Endodermal cell (in vitro differentiated cells): ENCODE measurements around the gene CELA3B. TPM values are rescaled to one million over a fixed set of nuclear protein-coding genes. Genes with fewer than 3 reads are reported as not detected.
"Not testable (repeated sequence)": the region's sequence is repeated elsewhere in the genome, so short reads cannot be mapped to it uniquely, and the experiment has no call there.

ENCODE experiments used
- DNase-seq: peaks from one replicate; pipeline ENCODE4 v3.0.0-alpha.2; 2017
- H3K27ac ChIP-seq: 2 replicates; pipeline ENCODE4 v1.5.1; 2013; ENCODE audit warnings: mild to moderate bottlenecking, low read depth, low read length, moderate library complexity
- H3K27me3 ChIP-seq: 2 replicates; pipeline ENCODE4 v1.6.1; 2013; ENCODE audit warnings: mild to moderate bottlenecking, low read length, moderate library complexity; ENCODE audit not compliant: insufficient read depth, control insufficient read depth, poor library complexity, severe bottlenecking
- H3K36me3 ChIP-seq: 2 replicates; pipeline ENCODE4 v1.7.0; 2013; ENCODE audit warnings: mild to moderate bottlenecking, low read length, moderate library complexity; ENCODE audit not compliant: control insufficient read depth, insufficient read depth
- H3K4me1 ChIP-seq: one replicate; pipeline ENCODE4 v1.7.0; 2013; ENCODE audit warnings: low read length; ENCODE audit not compliant: control insufficient read depth, insufficient read depth
- H3K4me3 ChIP-seq: 2 replicates; pipeline ENCODE4 v1.5.1; 2013; ENCODE audit warnings: mild to moderate bottlenecking, low read length, moderate library complexity
- H3K9ac ChIP-seq: 2 replicates; pipeline ENCODE4 v1.6.1; 2013; ENCODE audit warnings: mild to moderate bottlenecking, low read length, moderate library complexity; ENCODE audit not compliant: poor library complexity, severe bottlenecking; ENCODE audit errors: extremely low read depth
- H3K9me3 ChIP-seq: 2 replicates; pipeline ENCODE4 v1.6.1; 2013; ENCODE audit warnings: mild to moderate bottlenecking, low read length, moderate library complexity; ENCODE audit not compliant: control insufficient read depth
- H3K27ac Mint-ChIP-seq: 2 replicates; pipeline ENCODE4 v1.8.0; 2020; ENCODE audit warnings: mixed read lengths
- H3K27me3 Mint-ChIP-seq: 2 replicates; pipeline ENCODE4 v1.8.0; 2021; ENCODE audit warnings: mild to moderate bottlenecking, mixed read lengths; ENCODE audit not compliant: insufficient read depth
- H3K36me3 Mint-ChIP-seq: 2 replicates; pipeline ENCODE4 v1.8.0; 2020; ENCODE audit warnings: low read depth, mixed read lengths
- H3K4me1 Mint-ChIP-seq: 2 replicates; pipeline ENCODE4 v1.8.0; 2020; ENCODE audit warnings: mixed read lengths
- H3K4me3 Mint-ChIP-seq: 2 replicates; pipeline ENCODE4 v1.8.0; 2020; ENCODE audit warnings: mild to moderate bottlenecking, moderate library complexity, mixed read lengths
- H3K9me3 Mint-ChIP-seq: 2 replicates; pipeline ENCODE4 v1.8.0; 2020; ENCODE audit warnings: mild to moderate bottlenecking, mixed read lengths
- WGBS, 2 experiments: methylation state at CpG; one replicate each; pipeline versions ENCODE4 v1.1.5 to v1.1.7; 2013; ENCODE audit warnings: missing lambda C conversion rate in 2 of 2, mixed read lengths in 1 of 2; ENCODE audit not compliant: insufficient coverage in 1 of 2, insufficient read length in 1 of 2; 5-methylcytosine and 5-hydroxymethylcytosine counted together
- total RNA-seq, 2 donors: library from RNA; stranded (reverse); fragmentation: NEBNext Ultra II Directional in 1 of 2; extraction: Animal tissue kit (Norgen Biotek cat#: 25700) in 1 of 2; gene quantifications; 2 replicates in 1 of 2; 3 replicates in 1 of 2; pipeline ENCODE4 v1.2.1, GENCODE V29; 2021
- TF ChIP-seq, protein P1 (sequence below): fragments of 200-600 bp; sonication (generic); conservative IDR thresholded peaks from 2 replicates; pipeline ENCODE4 v1.5.0; 2021; ENCODE audit warnings: antibody characterized with exemption, mild to moderate bottlenecking

CELA3B gene
- total RNA-seq, 2 donors from 2014 or later, result not detected

DNA sequence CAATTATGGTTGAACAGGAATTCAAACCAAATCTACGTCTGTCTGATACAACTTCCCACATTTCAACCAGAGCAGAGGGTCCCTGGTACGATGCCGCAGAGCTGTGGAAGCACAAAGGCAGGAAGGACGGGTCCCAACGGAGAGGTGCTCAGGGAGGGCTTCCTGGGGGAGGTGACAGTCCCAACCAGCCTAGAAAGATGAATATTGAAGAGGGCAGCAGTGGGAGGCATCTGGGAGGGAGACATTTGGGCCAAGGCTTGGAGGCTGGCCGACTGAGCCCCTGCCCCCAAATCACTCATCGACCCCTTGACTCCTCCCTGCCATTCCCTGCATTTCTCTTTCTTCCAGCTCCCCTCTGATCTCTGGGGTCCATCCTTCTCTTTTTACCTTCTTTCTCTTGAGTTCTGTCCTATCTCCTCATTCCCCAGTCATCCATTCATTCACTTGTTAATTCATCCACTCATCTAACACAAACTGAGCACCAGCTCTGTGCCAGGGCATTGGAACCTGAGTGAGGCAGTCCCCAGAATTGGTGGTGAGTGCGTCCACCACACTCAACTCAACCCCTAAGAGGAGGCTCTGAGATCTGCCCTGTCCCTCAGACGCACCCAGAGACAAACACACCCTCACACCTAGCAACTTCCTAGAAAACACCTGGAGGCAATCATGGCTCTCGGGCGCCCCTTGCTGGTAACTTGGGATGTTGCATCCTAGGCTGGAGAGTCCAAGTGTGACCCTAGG lies 13.2 kb upstream of the CELA3B start:
- TF ChIP-seq, protein P1, sequence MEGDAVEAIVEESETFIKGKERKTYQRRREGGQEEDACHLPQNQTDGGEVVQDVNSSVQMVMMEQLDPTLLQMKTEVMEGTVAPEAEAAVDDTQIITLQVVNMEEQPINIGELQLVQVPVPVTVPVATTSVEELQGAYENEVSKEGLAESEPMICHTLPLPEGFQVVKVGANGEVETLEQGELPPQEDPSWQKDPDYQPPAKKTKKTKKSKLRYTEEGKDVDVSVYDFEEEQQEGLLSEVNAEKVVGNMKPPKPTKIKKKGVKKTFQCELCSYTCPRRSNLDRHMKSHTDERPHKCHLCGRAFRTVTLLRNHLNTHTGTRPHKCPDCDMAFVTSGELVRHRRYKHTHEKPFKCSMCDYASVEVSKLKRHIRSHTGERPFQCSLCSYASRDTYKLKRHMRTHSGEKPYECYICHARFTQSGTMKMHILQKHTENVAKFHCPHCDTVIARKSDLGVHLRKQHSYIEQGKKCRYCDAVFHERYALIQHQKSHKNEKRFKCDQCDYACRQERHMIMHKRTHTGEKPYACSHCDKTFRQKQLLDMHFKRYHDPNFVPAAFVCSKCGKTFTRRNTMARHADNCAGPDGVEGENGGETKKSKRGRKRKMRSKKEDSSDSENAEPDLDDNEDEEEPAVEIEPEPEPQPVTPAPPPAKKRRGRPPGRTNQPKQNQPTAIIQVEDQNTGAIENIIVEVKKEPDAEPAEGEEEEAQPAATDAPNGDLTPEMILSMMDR, result peak; percentile 96
- Histone ChIP-seq H3K9ac (no peak overlapping the region), H3K36me3 (no peaks in the 10 kb centered on the region), H3K4me3 (no peak overlapping the region), H3K9me3 (no peaks in the 10 kb centered on the region), H3K27me3 (no peaks in the 10 kb centered on the region), H3K27ac (no peak overlapping the region), H3K4me1 (no peaks in the 10 kb centered on the region)
- 25 to 48% methylated on average over 4 to 11 of the region's 11 CpGs for WGBS, 2 experiments
- Mint-ChIP-seq H3K27ac (peak overlapping the region; percentile 67), H3K27me3 (no peaks in the 10 kb centered on the region), H3K4me1 (peaks cover 8% of the 10 kb centered on the region), H3K36me3 (no peaks in the 10 kb centered on the region), H3K9me3 (no peaks in the 10 kb centered on the region), H3K4me3 (no peak overlapping the region)
- DNase-seq, result peak; percentile 98

DNA sequence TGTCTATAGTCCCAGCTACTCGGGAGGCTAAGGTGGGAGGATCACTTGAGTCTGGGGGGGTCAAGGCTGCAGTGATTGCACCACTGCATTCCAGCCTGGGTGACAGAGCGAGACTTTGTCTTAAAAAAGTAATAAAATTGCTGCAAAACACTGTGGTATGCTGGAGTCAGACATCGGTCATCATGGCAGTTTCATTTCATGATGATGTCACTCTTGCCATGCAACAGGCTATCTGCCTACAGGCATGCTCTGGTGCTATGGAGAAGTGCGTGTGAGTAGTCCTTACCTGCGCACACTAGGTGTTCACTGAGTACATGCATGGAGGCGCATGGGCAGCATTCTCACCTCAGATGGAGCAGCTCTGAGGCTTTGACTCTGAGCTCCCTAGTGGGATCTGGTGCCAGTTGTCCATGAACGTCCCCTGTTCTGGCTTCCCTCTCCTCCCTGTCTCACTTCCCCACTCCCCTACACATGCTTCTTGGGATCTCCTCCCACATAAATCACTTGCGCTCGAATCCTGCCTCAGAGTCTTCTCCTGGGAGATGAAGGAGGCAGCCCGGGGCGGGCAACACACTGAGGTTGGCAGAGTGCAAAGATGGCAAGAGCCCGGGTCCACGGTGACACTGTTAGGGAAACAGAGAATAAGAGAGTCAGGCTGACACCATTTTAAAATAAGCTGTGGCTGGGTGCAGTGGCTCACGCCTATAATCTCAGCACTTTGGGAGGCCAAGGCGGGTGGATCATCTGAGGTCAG lies 10.4 kb upstream of the CELA3B start:
- Histone ChIP-seq H3K27me3 (no peaks in the 10 kb centered on the region), H3K9ac (no peak overlapping the region), H3K9me3 (no peaks in the 10 kb centered on the region), H3K27ac (no peak overlapping the region), H3K36me3 (no peaks in the 10 kb centered on the region), H3K4me3 (no peak overlapping the region), H3K4me1 (no peaks in the 10 kb centered on the region)
- DNase-seq, result no peak
- Mint-ChIP-seq H3K27me3 (no peaks in the 10 kb centered on the region), H3K36me3 (no peaks in the 10 kb centered on the region), H3K4me1 (peaks cover 16% of the 10 kb centered on the region), H3K27ac (no peak overlapping the region), H3K4me3 (no peak overlapping the region), H3K9me3 (no peaks in the 10 kb centered on the region)
- WGBS, 2 experiments, result 94 to 95% methylated on average over 15 of the region's 15 CpGs
- TF ChIP-seq, protein P1, result no peak

DNA sequence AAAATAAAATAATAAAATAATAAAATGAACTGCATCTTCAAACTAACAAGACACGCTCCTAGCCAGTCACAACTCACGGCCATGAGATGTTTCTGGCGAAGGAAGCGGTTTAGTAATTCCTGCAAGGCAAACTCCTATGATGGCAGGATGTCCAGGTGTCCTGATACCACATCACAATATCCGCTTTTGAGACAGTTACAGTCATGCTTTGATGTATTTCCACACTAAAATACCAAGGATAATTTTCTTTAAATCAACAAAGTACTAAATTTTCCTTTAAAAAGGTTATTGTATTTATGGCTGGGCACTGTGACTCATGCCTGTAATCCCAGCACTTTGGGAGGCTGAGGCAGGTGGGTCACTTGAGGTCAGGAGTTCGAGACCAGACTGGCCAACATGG lies 9.6 kb upstream of the CELA3B start:
- H3K4me3 ChIP-seq, H3K27me3 Mint-ChIP-seq, H3K36me3 Mint-ChIP-seq, H3K9me3 ChIP-seq, H3K4me1 ChIP-seq, H3K9ac ChIP-seq, H3K27ac ChIP-seq, H3K4me3 Mint-ChIP-seq, H3K27ac Mint-ChIP-seq, DNase-seq, H3K27me3 ChIP-seq, H3K36me3 ChIP-seq, H3K9me3 Mint-ChIP-seq: not testable (repeated sequence)
- peaks cover 16% of the 10 kb centered on the region for H3K4me1 Mint-ChIP-seq
- WGBS, 2 experiments, result 96 to 100% methylated on average over 4 to 5 of the region's 6 CpGs

DNA sequence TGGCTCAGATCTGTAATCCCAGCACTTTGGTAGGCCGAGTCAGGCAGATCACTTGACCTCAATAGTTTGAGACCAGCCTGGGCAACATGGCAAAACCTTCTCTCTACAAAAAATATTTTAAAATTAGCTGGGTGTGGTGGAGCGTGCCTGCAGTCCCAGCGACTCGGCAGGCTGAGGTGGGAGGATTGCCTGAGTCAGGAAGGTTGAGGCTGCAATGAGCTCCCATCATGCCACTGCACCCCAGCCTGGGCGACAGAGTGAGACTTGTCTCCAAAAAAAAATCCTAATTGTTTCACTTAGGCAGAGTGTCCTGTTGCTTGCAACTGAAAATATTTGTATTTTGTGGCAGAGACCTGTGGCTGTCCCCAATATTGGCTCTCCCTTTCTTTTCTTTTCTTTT lies 7.8 kb upstream of the CELA3B start:
- H3K4me3 ChIP-seq, H3K27ac ChIP-seq, H3K9ac ChIP-seq, H3K27me3 ChIP-seq, H3K9me3 Mint-ChIP-seq, DNase-seq, H3K9me3 ChIP-seq, H3K36me3 Mint-ChIP-seq, H3K4me3 Mint-ChIP-seq, H3K27me3 Mint-ChIP-seq, H3K36me3 ChIP-seq, H3K4me1 ChIP-seq: not testable (repeated sequence)
- peaks cover 25% of the 10 kb centered on the region for H3K4me1 Mint-ChIP-seq
- peak overlapping the region; percentile 56 for H3K27ac Mint-ChIP-seq
- WGBS, 2 experiments, result 46 to 87% methylated on average over 2 to 5 of the region's 5 CpGs

DNA sequence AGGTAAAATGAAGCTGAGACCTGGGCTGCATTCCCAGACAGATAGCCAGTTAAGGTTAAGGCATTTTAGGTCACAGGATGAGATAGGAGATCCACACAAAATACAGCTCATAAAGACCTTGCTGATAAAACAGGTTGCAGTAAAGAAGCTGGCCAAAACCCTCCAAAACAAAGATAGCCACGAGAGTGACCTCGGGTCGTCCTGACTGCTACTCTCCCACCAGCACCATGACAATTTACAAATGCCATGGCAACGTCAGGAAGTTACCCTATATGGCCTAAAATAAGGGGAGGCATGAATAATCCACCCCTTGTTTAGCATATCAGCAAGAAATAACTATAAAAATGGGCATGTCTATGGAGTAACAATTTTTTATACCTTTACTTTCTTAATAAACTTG lies 6.3 kb upstream of the CELA3B start:
- DNase-seq, H3K9me3 ChIP-seq, H3K9ac ChIP-seq, H3K27ac Mint-ChIP-seq, H3K36me3 ChIP-seq, H3K27me3 ChIP-seq, H3K36me3 Mint-ChIP-seq, H3K27me3 Mint-ChIP-seq, H3K27ac ChIP-seq, H3K4me3 ChIP-seq, H3K9me3 Mint-ChIP-seq, H3K4me1 ChIP-seq, H3K4me3 Mint-ChIP-seq: not testable (repeated sequence)
- peaks cover 29% of the 10 kb centered on the region for H3K4me1 Mint-ChIP-seq
- 61 to 65% methylated on average over 3 to 4 of the region's 4 CpGs for WGBS, 2 experiments
